ENCODE measurements around the gene CCR9. TPM values are rescaled to one million over a fixed set of nuclear protein-coding genes. Genes with fewer than 3 reads are reported as not detected.

The CCR9 gene
- total and polyA plus RNA-seq, 2 experiments from 2014 or later = not detected

DNA sequence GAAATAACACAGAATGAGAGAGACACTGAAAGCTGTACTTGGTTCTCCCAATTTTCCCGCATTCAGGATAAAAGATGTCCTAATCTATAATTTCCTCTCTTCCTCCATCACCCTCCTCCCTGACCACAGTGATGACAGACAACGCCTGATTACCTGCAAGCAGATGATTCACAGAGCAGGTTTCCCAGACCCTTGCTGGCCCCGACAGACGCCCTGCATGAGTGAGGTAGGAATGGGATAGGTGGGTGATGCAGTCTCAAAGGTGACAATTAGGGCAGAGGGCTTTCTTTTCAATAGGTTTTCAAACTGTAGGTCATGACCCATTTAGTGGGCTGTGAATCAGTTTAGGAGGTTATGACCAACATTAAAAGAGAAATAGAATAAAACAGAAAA, 51.7 kb downstream of the CCR9 start:
- in situ Hi-C loops (cut with MboI) = loop anchor here (25.0 kb wide), 1 partner anchor 424 kb away; the partner anchor contains the start of genes CCR2 and CCR5
- Histone ChIP-seq H3K27me3 (replicated peaks; ENCODE audit: insufficient read depth) (no peaks in the 10 kb centered on the region), H3K9me3 (ENCODE audit: low read depth) (no peaks in the 10 kb centered on the region)

DNA sequence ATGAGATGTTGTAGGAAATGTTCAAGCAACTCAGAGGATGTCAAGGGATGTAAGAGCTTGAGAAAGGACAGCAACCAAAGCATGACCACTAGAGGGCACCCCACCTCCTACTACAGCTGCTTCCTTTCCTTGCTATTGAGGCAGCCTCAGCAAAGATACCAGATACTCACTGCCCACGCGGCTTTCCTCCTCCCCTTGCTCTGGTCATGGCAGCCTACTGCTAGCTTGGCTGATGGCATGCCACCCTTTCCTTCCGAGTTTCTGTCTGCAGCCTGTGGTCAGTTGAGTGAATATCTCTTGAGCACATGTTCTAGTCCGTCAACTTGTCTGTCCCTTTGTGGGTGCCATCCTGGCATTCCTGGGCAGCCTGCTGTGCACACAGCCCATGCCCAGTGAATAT, 52.5 kb downstream of the CCR9 start:
- peaks cover 5% of the 10 kb centered on the region for H3K4me1 ChIP-seq (ENCODE audit: insufficient read depth)
- H3K4me2 ChIP-seq (ENCODE audit: unreplicated experiment) = no peak overlapping the region
- no peaks in the 10 kb centered on the region for H3K36me3 ChIP-seq (ENCODE audit: low read depth)
- WGBS, 2 experiments (ENCODE audit: low coverage in 1 of 2, low lambda C conversion rate in 2 of 2, missing lambda C conversion rate in 2 of 2) = 22 to 26% methylated on average over 4 of the region's 4 CpGs
- in situ Hi-C loops (cut with MboI) = loop anchor here (25.0 kb wide), 1 partner anchor 423 kb away; the partner anchor contains the start of genes CCR2 and CCR5
- no peaks in the 10 kb centered on the region for H4K20me1 ChIP-seq (ENCODE audit: insufficient read depth)
- no peaks in the 10 kb centered on the region for H3K79me2 ChIP-seq (ENCODE audit: insufficient read depth)
- no peaks in the 10 kb centered on the region for H3K27me3 ChIP-seq (replicated peaks; ENCODE audit: insufficient read depth)
- H2AFZ ChIP-seq = no peak overlapping the region
- H3K9me2 ChIP-seq (ENCODE audit: insufficient read depth) = no peaks in the 10 kb centered on the region
- no peak overlapping the region for H3K27ac ChIP-seq
- H3F3A ChIP-seq (ENCODE audit: insufficient read depth) = no peaks in the 10 kb centered on the region
- TF ChIP-seq EZH2phosphoT487 (IDR thresholded peaks at IDR 0.05; ENCODE audit: insufficient read depth, low read depth) = no peak
- H3K9ac ChIP-seq = no peak overlapping the region
- no peaks in the 10 kb centered on the region for H3K9me3 ChIP-seq (ENCODE audit: low read depth)
- DNase-seq = peak; percentile 90
- no peak overlapping the region for H3K4me3 ChIP-seq

More for the DNA sequence above, 51.7 kb downstream of the CCR9 start:
- Histone ChIP-seq H3K27ac (no peak overlapping the region), H3K4me2 (ENCODE audit: unreplicated experiment) (no peak overlapping the region), H2AFZ (no peak overlapping the region), H3K4me3 (no peak overlapping the region), H3K79me2 (ENCODE audit: insufficient read depth) (no peaks in the 10 kb centered on the region), H3K9ac (no peak overlapping the region), H4K20me1 (ENCODE audit: insufficient read depth) (no peaks in the 10 kb centered on the region), H3K36me3 (ENCODE audit: low read depth) (no peaks in the 10 kb centered on the region), H3K4me1 (ENCODE audit: insufficient read depth) (peaks cover 5% of the 10 kb centered on the region), H3F3A (ENCODE audit: insufficient read depth) (no peaks in the 10 kb centered on the region), H3K9me2 (ENCODE audit: insufficient read depth) (no peaks in the 10 kb centered on the region)
- TF ChIP-seq EZH2phosphoT487 (IDR thresholded peaks at IDR 0.05; ENCODE audit: insufficient read depth, low read depth) (no peak), EZH2 (IDR thresholded peaks at IDR 0.05; ENCODE audit: insufficient read depth, poor library complexity, severe bottlenecking) (no peak)
- WGBS, 2 experiments (ENCODE audit: low coverage in 1 of 2, low lambda C conversion rate in 2 of 2, missing lambda C conversion rate in 2 of 2) = 94 to 95% methylated on average over 4 of the region's 4 CpGs
- DNase-seq = no peak

DNA sequence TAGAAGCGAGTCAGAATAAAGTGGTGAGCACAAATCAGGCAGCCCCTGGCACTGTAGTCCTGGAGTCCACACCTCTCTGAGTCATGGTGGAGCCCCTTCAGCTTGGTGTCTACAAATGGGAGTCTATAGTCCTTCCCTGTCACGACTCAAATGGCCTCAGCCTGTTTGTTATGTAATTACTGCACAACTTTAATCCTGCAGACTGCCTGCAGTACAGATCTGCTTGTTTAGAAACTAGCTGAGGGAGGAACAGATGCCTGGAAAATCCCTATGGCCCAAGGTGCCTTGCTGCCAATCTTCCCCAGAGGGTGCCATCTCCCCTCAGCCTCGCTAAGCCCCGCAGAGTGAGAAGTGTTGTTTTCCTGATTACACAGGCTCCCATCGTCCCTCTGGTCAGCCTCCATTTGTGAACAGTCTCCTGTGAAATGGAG, 53.0 kb downstream of the CCR9 start:
- Histone ChIP-seq H3K9ac (no peak overlapping the region), H3K4me2 (ENCODE audit: unreplicated experiment) (no peak overlapping the region), H4K20me1 (ENCODE audit: insufficient read depth) (no peaks in the 10 kb centered on the region), H3K9me2 (ENCODE audit: insufficient read depth) (no peaks in the 10 kb centered on the region), H3K9me3 (ENCODE audit: low read depth) (no peaks in the 10 kb centered on the region), H3K27ac (no peak overlapping the region), H2AFZ (no peak overlapping the region), H3K4me3 (no peak overlapping the region), H3K27me3 (replicated peaks; ENCODE audit: insufficient read depth) (no peaks in the 10 kb centered on the region), H3K4me1 (ENCODE audit: insufficient read depth) (peaks cover 5% of the 10 kb centered on the region), H3K36me3 (ENCODE audit: low read depth) (no peaks in the 10 kb centered on the region), H3K79me2 (ENCODE audit: insufficient read depth) (no peaks in the 10 kb centered on the region), H3F3A (ENCODE audit: insufficient read depth) (no peaks in the 10 kb centered on the region)
- peak; percentile 14 for DNase-seq
- WGBS, 2 experiments (ENCODE audit: low coverage in 1 of 2, low lambda C conversion rate in 2 of 2, missing lambda C conversion rate in 2 of 2) = 21 to 26% methylated on average over 5 of the region's 5 CpGs
- TF ChIP-seq EZH2phosphoT487 (IDR thresholded peaks at IDR 0.05; ENCODE audit: insufficient read depth, low read depth) = no peak
- TF ChIP-seq EZH2 (IDR thresholded peaks at IDR 0.05; ENCODE audit: insufficient read depth, poor library complexity, severe bottlenecking) = no peak
- in situ Hi-C loops (cut with MboI) = loop anchor here (25.0 kb wide), 1 partner anchor 423 kb away; the partner anchor contains the start of genes CCR2 and CCR5

DNA sequence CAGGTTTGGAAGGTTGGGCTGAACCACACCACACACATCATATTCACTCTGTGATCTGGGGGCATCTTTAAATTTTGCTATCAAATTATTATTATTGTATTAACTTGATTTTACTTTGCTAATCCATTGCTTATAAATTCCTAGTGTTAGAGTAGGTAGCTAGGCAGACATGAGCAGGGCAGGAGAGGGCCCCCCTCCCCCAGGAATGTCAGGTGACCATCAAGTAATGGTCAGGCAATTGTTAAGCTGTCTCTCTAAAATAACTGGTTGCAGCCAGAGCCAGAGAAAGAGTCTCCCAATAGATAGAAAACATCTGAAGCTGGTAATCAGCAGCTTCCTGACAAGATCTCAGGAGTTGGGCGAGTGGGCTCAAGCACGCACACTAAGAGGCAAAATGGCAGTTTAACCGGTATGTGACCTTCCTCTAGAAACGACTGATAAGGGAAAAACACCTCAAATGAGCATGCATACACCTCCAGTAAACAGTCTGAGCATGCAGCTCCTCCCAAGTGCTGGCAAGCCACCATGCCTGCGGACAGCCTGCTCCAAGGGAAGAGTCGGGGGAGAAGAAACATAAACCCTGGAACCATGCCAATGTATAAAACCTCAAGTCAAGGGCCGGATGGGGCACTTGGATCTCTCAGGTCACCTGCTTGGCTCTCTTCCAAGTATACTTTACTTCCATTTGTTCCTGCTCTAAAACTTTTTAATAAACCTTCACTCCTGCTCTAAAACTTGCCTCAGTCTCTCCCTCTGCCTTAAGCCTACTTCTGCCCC, 53.8 kb downstream of the CCR9 start:
- H4K20me1 ChIP-seq (ENCODE audit: insufficient read depth) = no peaks in the 10 kb centered on the region
- H3K27me3 ChIP-seq (replicated peaks; ENCODE audit: insufficient read depth) = no peaks in the 10 kb centered on the region
- H3K4me1 ChIP-seq (ENCODE audit: insufficient read depth) = peaks cover 5% of the 10 kb centered on the region
- in situ Hi-C loops (cut with MboI) = loop anchor here (5.0 to 25.0 kb wide), 2 partner anchors 122 to 422 kb away; partner anchors contain the start of genes CCR2 and CCR5
- no peaks in the 10 kb centered on the region for H3K9me3 ChIP-seq (ENCODE audit: low read depth)
- H3K27ac ChIP-seq = no peak overlapping the region
- no peak overlapping the region for H3K4me3 ChIP-seq
- H3K9me2 ChIP-seq (ENCODE audit: insufficient read depth) = no peaks in the 10 kb centered on the region
- no peak overlapping the region for H3K9ac ChIP-seq
- H3K79me2 ChIP-seq (ENCODE audit: insufficient read depth) = no peaks in the 10 kb centered on the region
- H3K36me3 ChIP-seq (ENCODE audit: low read depth) = no peaks in the 10 kb centered on the region
- no peak for DNase-seq
- 80 to 86% methylated on average over 7 of the region's 7 CpGs for WGBS, 2 experiments (ENCODE audit: low coverage in 1 of 2, low lambda C conversion rate in 2 of 2, missing lambda C conversion rate in 2 of 2)
- H3K4me2 ChIP-seq (ENCODE audit: unreplicated experiment) = no peak overlapping the region
- H2AFZ ChIP-seq = no peak overlapping the region
- H3F3A ChIP-seq (ENCODE audit: insufficient read depth) = no peaks in the 10 kb centered on the region
- TF ChIP-seq EZH2 (IDR thresholded peaks at IDR 0.05; ENCODE audit: insufficient read depth, poor library complexity, severe bottlenecking) (no peak), EZH2phosphoT487 (IDR thresholded peaks at IDR 0.05; ENCODE audit: insufficient read depth, low read depth) (no peak)

Data from GM23248 (cell line).